GM18519 (cell line): Measurements from ENCODE around the gene LRRC71.

ENCODE experiments used
- ATAC-seq: cut with Tn5 transposase; IDR thresholded peaks from one replicate; pipeline ENCODE4 v1.9.1; 2021; ENCODE audit warnings: mild to moderate bottlenecking, moderate library complexity; ENCODE audit not compliant: unreplicated experiment, low FRiP score

The LRRC71 gene

DNA sequence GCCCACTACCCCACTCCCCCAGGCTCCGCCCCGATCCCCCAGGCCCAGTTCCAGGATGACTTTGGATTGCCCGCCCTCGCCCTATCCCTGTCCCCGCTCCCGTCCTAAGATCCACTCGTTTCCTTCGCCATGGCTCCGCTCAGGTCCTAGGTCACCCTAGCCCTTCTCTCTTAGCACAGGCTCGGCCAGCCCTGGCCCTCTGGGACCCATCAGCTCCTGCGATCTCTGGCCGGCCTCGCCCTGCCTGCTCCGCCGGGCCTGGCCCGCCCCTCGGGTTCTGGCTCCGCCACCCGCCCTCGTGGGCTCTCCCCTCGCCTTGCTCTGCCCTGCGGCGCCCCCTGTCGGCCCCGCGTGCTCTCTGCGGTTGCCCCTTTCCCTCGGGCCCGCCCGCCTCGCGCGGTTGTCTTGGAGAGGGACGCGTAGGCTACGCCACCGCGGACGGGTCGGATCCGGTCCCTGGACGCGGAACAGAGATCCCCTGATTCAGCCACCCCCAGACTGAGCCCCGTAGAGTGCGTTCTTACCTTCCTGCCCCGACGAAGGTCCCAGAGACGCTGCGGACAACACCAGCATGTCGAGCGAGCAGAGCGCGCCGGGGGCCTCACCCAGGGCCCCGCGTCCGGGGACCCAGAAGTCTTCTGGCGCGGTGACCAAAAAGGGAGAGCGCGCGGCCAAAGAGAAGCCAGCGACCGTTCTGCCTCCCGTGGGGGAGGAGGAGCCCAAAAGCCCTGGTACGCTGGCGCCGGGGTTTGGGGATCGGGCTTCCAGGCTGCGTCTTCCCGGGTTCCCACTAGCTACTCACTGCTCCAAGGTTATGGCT lies at the start of gene LRRC71:
TSS of gene LRRC71 (plus strand) at position 400 of the 820 bp plus-strand sequence. CDS start at position 572, 172 bp downstream.
- ATAC-seq: no peak

DNA sequence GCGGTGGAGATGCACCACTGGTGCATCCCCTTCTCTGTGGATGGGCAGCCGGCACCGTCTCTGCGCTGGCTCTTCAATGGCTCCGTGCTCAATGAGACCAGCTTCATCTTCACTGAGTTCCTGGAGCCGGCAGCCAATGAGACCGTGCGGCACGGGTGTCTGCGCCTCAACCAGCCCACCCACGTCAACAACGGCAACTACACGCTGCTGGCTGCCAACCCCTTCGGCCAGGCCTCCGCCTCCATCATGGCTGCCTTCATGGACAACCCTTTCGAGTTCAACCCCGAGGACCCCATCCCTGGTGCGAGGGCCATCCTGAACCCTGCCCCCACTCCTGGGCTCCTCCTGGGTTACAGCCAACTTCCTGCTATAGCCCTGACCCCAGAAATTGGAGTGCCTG lies 46.8 kb upstream of the LRRC71 start:
- no peak for ATAC-seq

DNA sequence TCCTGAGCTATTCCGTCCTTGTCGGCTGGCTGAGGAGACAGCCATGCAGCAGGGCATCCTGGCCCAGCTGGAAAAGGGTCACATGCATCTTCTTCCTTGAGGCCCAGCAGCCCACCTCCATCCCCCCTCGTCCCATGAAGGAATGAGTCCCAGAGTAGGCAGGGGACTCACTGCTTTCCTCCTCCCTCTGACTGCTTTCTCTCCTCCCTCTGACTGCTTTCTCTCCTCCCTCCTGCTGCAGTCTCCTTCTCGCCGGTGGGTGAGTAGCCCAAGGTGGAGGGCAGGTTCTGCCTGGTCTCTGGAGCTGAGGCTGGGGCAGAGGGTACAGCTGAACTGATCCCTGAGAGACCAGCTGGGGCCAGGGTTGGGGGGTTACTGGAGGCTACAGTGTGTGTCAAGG lies 46.3 kb upstream of the LRRC71 start:
- ATAC-seq: no peak

DNA sequence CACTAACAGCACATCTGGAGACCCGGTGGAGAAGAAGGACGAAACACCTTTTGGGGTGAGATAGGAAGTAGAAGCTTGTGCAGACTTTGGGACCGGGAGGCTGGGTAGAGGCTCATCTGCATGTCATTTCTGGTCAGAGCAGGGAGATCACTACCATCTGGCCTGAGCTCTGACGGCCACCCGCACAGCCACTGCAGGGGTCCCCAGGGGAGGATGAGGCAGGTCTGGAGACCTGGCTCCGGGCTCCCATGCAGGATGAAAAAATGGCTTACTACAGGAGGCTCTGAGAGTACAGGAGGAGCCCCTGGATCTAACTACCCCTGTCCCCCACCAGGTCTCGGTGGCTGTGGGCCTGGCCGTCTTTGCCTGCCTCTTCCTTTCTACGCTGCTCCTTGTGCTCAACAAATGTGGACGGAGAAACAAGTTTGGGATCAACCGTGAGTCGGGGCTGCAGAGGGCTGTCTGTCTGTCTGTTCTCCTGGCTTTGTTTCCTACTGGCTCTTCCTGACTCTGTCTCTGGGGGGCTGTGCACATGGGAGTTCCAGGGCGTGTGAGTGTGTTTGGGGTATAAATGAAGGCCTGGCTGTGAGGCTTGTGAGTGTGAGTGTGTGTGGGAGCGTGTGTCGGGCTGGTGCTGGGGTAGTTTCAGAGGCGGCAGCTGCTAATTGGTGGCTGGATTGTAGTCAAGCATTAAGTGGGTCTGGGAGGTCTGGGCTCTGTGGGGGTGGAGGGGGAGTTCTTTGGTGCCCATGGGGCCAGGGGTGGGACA lies 45.7 kb upstream of the LRRC71 start:
- no peak for ATAC-seq

DNA sequence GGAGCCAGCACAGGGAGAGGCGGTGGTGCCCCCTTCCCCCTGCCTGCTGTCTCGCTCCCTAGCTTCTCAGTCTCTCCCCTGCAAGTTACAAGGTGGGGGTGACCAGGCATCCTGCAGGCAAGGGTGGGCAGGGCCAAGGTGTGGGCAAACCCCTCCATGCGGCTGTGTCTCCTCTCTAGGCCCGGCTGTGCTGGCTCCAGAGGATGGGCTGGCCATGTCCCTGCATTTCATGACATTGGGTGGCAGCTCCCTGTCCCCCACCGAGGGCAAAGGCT lies 45.2 kb upstream of the LRRC71 start:
- no peak for ATAC-seq

DNA sequence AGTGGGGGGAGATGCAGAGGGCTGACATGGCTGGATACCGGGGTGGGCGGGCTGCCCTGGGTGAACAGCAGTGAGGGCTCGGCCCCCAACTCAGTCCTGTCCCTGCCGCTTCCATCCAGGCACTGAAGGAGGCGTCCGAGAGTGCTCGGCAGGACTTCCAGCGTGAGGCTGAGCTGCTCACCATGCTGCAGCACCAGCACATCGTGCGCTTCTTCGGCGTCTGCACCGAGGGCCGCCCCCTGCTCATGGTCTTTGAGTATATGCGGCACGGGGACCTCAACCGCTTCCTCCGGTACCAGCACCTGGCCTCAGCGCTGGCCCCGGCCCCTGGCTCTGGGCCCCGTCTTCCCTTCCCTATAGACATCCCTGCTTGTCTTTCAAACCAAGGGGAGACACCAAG lies 44.2 kb upstream of the LRRC71 start:
- ATAC-seq: no peak

DNA sequence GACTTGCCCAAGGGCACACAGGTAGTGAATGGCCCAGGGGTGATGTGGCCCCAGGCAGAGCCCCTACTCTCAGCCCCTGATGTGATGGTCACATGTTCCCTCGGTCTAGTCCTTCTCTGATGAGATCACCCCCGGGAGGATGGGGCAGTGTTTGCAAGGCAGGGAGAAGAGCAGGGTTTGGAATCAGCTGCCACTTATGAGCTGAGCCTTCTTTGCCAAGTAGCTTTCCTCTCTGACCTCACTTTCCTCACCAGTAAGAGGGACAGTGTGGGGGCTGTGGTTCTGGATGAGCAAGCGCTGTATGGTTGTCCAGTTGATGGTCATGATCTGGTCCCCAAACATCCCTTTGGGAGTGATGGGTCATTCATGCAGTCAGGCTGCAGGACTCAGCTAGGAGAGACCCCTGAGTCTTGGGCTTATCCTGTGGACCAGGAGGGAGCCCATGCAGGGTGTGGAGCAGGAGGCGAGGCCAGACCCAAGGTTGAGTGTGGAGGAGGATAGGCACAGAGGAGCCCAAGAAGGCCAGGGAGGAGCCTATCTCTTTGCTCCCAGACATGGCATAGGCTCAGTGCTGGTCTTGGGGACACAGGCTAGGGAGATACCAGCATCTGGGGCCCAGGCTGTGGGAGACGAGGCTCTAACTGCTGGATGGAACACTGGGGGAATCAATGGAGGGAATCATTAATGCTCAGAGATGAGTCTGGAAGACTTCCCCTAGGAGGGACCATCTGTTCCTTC lies 42.8 kb upstream of the LRRC71 start:
- ATAC-seq: no peak

DNA sequence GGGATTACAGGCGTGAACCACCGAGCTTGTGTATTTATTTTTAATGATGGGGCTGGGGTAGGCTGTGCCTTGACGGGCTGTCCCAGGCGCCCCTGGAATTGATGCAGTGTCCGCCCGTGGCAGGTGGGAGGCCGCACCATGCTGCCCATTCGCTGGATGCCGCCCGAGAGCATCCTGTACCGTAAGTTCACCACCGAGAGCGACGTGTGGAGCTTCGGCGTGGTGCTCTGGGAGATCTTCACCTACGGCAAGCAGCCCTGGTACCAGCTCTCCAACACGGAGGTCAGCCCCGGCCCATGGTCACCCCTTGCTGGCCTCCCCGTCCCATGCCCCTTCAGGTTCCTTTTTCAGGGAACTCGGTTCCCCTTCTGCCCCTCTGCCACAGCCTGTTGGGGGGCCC lies 40.6 kb upstream of the LRRC71 start:
- no peak for ATAC-seq

DNA sequence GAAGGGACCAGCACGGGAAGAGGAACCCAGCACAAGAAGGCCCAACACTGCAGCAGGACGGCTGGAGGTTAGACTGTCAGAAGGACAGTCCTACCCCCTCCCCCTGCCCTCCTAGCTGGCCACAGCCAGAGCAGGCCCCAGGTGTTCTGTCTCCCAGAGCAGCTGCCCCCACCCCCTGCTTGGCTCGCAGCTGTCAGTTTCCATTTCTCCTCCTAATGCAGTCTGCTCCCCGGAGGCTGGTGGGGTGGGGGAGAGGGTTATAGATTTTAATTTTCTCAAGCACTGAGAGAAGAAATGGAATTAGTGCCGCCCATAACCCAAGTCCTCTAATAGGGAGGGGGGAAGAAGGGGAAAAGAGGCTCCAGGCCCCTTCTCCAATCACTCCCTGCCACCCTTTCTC lies 40.0 kb upstream of the LRRC71 start:
- no peak for ATAC-seq

DNA sequence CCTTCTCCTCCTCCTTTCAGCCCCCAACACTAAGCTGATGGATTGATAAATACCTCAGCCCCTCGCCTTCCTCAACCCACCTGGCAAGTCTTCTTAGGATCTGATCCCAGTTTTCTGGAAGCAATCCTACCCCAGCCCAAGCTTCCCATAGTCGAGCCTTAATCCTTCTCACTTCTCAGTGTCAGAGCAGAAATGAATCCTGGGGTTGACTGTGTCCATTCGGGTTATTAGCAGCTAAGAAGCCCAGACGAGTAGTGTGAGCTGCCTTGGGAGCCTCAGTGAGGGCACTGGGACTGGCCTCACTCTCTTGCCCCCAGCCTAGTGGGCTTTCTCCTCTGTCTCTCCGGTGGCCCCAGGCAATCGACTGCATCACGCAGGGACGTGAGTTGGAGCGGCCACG lies 39.3 kb upstream of the LRRC71 start:
- ATAC-seq: no peak

DNA sequence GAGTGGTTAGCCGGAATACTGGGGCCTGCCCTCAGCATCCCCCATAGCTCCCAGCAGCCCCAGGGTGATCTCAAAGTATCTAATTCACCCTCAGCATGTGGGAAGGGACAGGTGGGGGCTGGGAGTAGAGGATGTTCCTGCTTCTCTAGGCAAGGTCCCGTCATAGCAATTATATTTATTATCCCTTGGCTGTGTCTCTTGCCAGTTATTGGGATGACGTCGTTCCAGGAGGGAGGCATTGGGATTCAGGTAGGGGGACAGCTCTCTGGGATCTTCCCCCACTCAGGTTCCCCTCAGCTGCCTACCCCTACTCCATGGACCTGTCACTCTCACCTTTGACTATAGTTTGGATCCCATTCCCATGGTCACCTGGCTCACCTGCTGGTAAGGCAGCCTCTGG lies 38.8 kb upstream of the LRRC71 start:
- no peak for ATAC-seq

DNA sequence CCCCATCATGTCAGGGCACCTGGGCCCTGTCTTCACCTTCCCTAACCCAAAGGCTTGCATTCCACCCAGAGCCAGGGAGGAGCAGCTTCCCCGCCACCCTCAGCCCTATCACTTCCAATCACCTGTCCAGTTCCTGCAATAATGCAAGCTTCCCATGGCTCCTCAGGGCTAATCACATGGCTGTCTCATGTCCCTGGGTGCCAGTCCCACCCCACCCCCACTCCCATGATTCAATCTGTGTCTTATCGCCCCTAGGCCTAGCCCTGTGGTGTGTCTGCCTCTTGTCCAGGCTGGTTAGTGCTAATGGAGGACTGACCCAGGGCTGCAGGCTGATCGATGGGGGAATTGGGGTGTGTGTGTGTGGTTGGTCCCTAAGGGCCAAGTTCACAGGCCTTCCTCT lies 37.9 kb upstream of the LRRC71 start:
- no peak for ATAC-seq

DNA sequence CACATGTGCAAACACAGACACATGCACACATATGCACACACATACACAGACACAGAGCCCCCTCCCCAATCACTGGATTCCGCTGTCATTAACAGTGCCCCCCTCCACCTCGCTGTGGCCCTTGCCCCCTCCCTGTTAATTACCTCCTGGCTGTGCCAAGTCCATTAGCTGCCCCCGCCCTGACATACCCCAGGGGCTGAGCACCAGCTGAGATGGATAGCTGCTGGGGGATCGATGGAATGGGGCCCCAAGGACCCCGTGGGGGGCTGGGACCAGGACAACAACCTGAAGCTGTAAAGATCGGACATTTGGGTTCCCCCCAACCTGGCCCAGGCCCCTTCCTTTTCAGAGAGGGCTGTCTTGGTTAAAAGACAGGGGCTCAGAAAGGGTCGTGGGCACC lies 36.5 kb upstream of the LRRC71 start:
- no peak for ATAC-seq

DNA sequence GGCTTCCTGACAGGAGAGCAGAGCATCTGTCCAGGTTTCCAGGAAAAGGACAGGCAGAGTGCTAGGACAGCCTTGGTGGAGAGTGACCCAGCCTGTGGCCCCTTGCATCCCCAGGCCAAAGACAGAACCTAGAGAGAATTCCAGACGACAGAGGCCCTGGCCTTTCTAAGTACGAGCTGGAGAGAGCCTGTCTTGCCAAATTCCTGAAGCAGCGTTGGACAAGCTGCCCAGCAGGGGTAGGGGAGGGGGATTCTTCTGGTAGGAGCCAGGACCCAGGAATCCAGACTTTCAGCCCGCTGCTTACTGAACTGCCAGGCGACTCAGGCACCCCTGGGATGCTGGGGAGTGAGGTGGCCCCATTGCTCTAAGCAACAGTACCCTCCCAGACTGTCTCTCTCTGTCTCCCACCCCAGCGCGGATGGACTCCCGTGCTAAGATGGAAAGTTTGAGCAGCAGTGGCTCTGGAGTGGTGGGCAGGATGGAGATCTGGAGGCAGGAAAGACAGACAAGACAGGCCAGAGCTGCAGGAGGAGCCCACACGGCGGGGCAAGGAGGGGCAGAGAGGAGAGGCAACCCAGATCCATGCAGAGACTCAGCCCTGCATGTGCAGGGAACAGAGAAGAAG lies 35.8 kb upstream of the LRRC71 start:
- no peak for ATAC-seq

DNA sequence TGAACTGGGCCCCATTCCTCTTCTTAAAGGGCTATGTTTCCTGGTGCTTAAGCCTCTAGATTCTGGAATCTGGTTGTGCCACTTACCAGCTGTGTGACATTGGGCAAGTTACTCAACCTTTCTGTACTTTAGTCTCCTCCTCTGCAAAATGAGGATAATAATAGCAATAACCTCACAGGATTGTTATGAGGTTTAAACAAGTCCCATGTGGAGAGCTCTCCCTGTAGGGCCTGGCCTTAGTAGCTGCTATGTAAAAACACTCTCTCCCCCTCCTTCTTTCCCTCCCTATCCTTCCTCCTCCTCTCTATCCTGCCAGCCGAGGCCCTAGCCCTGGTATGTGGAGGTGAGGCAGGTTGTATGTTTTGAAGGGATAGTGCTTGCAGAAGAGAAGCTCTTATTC lies 35.1 kb upstream of the LRRC71 start:
- no peak for ATAC-seq

DNA sequence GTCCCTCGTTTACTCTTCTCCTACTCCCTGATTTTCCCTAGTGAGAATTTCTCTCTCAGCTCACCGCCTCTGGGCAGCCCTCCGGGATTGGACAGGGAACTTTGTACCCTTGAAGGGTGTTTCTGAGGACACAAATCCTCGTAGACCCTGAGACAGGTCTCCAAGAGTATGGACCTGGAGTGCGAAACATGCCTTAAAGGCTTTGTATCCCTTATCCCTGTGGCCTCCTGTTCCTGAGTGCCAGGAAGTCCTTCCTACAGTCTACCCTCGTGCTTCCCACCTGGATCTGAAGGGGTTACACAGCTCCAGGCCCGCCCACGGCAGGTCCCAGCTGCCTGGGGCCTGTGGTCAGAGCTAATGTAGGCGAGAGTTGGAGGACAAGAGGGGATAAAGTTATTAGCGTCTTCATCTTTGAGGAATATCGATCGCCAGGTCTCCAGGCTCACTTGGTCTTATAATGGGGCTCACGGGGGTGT lies 34.5 kb upstream of the LRRC71 start:
- no peak for ATAC-seq

DNA sequence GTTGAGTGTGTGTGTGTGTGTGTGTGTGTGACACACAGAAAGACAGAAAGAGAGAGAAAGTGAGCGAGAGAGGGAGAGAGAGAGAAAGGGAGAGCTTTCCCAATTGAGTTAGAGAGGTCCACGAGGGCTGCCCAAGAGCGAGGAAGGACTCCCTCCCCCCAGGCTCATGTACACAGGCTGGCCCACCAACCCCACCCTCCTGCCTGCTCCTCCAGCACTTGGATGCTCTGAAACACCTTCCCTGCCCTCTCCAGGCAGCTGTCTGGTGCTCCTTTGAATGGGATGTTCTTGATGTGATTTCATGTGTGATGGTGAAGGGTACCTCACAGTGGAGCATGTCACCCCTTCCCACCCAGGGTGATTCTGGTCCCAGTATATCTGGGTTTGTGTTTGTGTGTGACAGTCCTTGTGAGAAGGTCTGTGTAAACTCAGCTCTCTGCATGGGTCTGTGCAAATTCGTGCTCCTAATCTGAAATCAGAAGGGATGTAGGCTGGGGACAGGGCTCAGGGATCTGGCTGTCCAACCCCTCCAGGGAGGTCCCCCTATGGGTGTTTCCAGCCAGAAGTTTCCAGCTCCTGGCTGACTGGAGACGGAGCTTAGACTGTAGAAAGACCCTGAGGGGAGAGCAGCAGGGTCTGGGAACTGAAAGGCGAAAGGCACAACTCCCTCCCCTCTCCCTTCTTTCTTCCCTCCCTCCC lies 33.7 kb upstream of the LRRC71 start:
- ATAC-seq: no peak

DNA sequence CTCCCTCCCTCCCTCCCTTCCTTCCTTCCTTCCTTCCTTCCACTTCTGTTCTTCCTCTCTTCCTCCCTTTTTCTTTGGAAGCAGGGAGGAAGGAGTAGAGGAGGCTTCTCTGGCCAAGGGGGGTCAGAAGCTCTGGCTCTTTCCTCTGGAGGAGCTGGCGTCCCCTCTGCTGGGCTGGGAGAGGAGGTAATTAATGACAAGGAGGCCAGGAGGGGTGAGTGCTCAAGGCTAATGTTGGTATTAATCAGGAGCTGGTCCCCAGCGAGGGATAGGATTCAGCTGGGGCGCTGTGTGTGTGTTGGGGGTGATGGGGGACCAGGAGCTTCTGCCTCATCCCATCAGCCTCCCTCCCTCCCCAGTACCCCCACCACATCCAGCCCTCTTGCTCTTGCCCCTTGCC lies 33.1 kb upstream of the LRRC71 start:
- no peak for ATAC-seq

DNA sequence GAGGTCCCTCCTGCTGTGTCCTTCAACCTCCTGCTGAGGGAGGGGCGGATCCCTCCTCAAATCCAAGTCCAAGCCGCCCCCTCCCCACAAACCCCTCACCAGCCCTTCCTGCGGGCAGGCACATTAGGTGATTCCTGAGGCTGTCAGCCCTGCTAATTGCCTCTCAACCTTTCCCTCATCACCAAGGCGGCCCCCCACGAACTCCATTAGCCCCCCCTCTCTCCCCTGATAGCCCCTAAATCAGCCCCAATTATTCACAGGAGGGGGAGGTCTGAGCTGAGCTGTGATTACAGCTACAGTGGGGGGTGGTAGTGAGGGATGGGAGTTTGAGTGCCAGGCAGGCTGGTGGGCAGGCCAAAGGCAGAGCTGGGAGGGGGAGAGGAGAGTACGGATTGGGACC lies 32.7 kb upstream of the LRRC71 start:
- ATAC-seq: no peak

DNA sequence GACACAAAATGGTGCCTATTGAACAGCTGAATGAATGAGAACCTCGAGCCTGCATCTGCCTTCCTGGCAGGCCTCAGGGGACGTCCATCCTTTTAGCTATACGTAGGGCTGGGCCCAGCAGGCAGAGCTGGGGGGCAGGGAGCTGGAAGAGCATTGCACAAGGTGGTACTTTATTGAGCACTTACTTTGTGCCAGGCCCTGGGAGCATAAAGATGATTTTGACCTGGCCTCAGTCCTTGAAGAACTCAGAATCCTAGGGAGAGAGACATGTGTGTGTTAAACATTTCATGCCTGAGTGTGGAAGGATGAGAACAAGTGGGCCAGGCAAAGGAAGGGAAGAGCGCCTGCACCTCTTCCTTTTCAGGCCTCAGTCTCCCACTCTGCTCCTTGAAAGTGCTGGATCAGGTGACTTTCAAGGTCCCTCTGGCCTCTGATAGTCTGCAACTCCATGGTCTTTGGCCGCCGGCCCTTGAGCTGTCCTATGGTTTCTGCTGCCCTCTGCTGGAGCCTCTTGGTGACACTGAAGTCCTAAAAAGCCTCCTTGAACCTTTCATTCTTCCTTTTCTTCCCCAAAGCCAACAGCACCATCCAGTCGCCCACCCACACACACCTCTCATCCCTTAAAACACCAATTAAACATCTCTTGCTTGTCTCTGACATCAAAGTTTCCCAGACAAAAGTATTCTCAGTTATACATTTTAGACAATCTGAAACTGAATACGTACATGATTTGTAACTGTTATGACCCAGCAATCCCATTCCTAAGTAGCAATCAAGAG lies 30.4 kb upstream of the LRRC71 start:
- no peak for ATAC-seq
